GM19468 (cell line): ENCODE data around the gene ABLIM2.

Experiments
- ATAC-seq: cut with Tn5 transposase; IDR thresholded peaks from one replicate; pipeline ENCODE4 v1.9.1; 2021; ENCODE audit warnings: mild to moderate bottlenecking, moderate library complexity, moderate number of reproducible peaks; ENCODE audit not compliant: unreplicated experiment; ENCODE audit errors: extremely low read depth

The ABLIM2 gene

GRCh38 chr4:8019396-8020365 is 138.9 kb downstream of the ABLIM2 start:
- ATAC-seq: no peak

- no peak for ATAC-seq
Observed at GRCh38 chr4:8016527-8016926, 142.1 kb downstream of the ABLIM2 start.

DNA sequence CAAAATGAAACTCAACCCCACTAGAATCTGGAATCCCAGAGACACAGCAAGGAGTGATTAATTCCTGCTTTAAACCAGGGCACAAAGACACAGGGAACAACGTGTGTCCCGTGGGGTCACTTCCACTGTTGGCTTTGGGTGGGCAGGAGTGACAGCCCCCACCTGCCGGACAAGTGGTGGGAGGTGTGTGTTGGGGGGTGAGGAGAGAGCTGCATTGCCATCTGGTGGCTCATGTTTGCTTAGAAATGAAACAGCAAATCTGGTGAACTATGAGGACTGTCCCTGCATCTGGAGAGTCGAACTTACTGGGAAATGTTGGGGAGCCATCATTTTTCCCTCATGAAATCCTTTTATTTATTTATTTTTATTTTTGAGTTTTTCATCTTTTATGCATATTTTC is 143.1 kb downstream of the ABLIM2 start:
- ATAC-seq: no peak

DNA sequence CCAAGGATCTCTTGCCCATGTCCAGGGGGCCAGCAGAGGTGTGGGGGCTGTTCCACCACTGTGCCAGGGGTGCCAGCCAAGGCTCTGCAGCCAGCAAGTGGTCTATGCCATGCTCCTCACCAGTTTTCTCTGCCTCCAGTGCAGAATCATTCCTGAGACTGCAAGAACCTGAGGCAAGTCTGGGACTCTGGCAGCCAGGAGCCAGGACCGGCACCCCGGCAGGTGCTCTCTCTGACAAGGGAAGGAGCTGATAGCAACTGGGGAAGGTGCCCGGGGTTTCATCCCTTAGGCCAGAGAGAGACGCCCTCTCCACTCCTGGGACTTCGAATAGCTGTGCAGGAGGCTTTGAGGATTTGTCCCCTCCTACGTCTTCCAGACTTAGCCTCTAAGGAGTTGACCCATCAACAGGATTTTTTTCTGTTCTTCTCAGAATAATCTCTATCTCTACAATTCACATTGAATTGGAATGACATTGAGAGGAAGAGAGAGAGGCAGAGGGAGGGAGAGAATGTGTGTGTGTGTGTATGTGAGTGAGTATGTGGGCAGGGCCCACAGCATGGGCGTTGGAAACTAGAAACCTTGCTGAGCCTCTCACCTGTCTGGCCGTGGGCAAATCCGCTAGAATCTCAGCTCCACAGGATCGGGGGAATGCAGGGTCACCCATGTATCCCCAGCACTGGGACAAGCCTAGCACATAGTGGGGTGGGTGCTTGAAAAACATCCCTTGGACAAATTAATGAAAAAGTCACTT is 144.5 kb downstream of the ABLIM2 start:
- ATAC-seq: no peak

DNA sequence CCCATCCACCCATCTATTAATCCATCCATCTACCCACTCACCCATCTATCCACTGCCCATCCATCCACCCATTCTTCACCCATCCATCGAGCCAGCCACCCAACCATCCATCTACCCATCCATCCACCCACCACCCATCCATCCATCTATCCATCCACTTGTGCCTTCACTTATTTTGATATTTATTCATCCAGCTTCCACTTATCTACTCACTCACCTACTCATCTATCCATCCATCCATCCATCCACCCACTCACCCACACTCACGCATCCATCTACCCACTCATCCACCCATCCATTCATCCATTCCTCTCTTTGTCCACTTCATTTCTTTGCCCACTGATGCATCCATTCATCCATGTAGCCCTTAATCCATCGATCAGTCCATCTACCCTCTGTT is 146.1 kb downstream of the ABLIM2 start:
- no peak for ATAC-seq

- ATAC-seq: no peak
Observed at GRCh38 chr4:8010618-8011017, 148.0 kb downstream of the ABLIM2 start.

DNA sequence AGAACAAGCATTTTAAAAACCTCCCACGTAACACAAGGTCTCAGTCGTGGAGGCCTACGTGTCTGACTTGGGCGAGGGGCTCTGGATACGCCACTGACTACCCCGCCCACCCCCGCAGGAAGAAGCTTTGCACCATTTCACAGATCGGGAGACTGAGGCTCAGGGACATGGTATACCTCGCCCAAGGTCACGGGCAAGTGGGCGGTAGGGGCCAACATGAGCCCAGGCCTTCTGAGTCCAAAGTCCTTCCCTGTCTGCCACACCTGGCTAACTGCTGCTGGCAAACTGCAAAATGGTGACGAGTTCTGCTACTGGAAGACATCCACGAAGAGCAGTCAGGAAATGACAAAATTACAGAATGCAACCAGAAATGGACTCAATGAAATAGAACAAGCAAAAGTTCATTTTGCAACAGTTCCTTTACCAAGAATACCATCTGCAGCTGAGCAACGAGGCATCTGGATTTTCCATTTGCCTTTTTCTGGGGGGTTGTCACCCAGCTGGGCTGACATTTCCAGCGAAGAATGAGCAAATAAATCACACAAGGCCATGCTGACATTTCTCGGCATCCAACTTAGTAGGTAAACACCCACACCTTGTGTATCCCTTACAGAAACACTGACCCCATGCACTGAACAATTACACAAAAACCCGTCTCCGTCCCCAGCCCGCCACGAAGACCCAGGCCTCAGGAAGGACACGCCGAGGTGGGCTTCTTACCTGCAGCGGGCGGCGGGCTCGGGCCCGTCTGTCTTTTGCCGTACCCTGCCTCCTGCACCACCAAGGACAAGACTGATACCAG is 148.7 kb downstream of the ABLIM2 start:
- no peak for ATAC-seq

DNA sequence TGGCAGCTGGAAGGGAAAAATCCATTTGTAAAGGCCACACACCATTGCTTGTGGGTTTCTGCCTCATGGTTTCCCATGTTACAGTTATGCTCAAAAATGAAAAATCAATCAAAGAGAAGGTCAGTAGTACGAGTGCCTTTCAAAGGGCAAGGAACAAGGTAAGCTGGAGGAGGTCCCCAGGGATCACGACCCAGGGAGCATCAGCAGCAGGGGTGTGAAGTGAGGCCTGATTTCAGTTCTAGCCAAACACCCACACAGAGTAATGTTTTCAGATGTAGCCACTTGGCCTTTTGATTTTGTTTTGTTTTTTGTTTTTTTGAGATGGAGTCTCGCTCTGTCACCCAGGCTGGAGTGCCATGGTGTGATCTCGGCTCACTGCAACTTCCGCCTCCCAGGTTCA is 149.5 kb downstream of the ABLIM2 start:
- ATAC-seq: no peak

DNA sequence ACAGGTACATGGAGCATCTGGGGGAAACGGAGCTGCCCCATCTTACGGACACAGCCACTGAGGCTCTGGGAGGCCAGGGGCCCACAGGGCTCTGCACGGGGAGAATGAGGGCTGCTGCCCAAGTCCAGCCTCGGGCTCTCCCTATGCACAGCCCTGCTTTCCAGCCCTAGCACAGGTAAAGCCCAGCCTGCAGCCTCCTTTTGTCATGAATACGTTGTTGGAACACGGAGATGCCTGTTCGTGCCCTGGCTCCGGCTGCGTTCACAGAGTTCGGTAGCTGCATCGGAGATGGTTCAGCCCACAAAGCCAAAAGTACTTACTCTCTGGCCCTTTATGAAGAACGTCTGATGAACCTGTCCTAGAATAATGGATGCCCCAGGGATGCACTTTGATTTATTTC is 150.2 kb downstream of the ABLIM2 start:
- ATAC-seq: no peak

GRCh38 chr4:8007581-8007980 is 151.0 kb downstream of the ABLIM2 start:
- no peak for ATAC-seq

DNA sequence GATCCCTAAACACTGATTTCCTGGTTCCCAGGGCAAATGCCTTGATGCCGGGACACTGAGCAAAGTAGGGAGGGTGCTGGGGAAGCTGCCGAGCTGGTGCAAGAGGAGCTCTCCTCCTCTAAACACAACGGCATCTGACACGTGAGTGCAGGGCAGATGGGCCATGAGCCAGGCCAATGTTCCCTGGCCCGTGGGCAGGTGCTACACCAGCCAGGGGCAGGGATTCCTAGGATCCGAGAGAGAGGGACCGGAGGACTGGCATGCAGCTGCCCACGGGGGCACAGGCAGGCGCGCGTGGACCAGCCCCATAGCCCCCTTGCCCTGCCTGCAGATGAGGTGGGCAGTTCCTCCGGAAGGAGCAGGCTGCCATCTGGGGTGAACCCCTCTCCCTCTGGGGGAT is 152.1 kb downstream of the ABLIM2 start:
- no peak for ATAC-seq

DNA sequence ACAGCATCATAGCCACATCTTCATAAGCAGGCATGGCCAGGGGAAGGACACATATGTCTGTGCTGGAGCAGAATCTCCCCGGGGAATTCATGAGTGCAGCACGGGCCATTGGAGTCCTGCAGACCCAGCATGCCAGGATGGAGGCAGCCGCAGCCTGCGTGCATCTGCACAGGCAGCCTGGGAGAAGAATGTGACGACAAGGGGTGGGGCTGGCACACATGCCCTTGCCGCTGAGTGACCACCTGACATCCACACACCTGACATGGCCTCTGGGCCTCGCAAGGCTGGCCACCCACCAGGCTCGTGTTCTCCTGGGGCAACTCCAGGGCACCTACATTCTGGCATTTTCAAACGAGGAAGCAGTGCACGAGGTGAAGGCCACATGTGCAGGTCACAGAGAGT is 152.8 kb downstream of the ABLIM2 start:
- ATAC-seq: no peak

- no peak for ATAC-seq
Observed at GRCh38 chr4:8005033-8005808, 153.4 kb downstream of the ABLIM2 start.

DNA sequence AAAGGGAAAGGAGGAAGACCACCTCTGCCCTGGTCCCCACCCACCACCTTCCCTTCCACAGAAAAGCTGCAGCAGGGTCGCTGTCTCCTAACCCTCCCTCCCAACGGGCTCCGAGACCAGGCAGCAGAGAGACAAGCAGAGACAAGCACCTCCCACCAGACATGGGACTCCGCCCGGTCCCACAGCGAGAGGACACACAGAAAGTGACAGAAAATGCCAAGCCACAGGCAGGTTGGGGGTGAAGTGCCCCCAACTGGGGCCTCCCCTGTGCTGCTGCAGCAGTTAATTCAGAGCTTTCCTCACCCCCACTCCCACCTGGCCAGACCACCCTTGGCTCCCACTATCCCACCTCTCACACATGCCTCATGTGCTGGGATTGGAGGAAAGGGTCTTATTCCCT is 154.5 kb downstream of the ABLIM2 start:
- ATAC-seq: no peak

- ATAC-seq: no peak
Observed at GRCh38 chr4:8002525-8003309, 155.9 kb downstream of the ABLIM2 start.

DNA sequence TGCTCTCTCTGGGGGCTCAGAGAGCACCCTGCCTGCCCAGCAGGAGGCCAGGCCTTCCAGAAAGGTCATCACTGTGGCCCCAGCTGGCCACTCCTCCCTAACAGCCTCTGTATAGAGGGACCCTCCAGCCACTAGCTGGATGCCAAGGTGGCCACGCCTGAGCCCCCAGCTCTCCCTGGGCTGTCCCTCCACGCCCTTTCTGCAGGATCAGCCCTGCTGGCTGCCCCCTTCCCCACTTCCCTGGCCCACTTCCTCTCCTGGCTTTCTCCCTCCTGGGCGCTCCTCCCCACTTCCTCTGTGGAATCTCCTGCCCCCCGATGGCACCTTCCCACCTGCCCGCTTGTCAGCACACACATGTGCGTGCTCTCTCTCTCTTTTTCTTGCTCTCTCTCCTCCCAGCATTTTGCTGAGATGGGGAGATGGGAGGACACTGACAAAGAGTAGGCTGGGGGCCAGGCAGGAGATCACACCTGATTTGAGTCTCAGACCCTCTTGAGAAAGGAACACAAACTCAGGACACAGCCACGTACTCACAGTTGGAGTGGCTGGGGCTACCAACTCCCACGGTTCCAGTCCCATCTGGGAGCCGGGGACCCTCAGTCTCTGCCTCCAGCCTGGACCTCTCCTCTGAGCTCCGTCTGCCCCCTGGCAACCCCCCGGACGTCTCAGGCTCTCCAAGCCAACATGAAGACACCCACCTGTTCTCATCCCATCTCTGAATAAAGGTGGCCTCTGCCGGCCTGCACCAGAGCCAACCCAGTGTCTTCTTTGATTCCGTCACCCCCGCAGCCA is 156.9 kb downstream of the ABLIM2 start:
- ATAC-seq: no peak

DNA sequence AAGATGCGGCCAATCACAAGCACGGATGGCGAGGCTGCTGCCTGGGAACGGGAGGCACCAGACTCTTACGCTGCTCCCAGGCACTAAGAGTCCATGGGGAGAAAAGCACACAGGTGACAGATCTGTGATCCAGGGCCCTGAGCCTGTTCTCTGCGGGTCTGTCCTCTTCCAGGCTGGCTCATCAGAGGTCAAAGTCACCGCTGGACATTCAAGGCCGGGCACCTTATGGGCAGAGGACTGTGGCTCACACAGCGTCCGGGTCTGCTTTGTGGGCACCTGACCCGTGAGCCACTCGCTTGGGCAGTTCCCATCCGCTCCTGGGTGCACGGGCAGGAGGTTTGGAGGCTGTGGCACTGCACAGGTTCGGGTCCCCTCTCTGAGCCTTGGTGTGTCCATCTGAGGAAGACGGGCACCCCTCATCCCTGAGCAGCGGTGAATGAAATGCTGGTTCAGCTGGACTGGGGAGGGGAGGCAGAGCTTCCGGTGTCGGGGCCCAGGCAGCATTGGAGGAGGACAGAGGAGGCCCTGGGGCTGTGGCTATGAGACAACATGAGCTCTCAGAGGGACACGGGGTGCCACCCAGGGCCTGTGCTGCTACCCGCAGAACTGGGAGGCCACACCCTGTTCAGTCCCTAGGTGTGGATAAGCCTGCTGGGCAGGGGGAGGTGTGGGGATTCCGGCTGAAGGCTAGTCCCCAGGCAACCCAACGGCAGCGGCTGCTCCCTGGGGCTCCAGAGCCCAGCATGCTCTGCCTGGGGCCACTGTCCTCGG is 157.7 kb downstream of the ABLIM2 start:
- ATAC-seq: no peak

- no peak for ATAC-seq
Observed at GRCh38 chr4:8000247-8000646, 158.4 kb downstream of the ABLIM2 start.
